ENCODE results near the gene IFNA16. TPM values are rescaled to one million over a fixed set of nuclear protein-coding genes. Genes with fewer than 3 reads are reported as not detected.
"Not testable (repeated sequence)": the region's sequence is repeated elsewhere in the genome, so short reads cannot be mapped to it uniquely, and the experiment has no call there.

The IFNA16 gene
- total RNA-seq, 1 experiment from 2014 or later: not detected

GRCh38 chr9:21228122-21228521 lies 11.0 kb upstream of the IFNA16 start, which contains the start of gene IFNA17:
Gene IFNA17, minus strand, starts transcription at chr9:21228222. Its CDS starts 49 bp downstream, at chr9:21228173.
- Histone ChIP-seq H4K20me1 (ENCODE audit: insufficient read depth) (no peaks in the 10 kb centered on the region), H3K79me2 (ENCODE audit: low read depth) (no peaks in the 10 kb centered on the region), H3K36me3 (ENCODE audit: low read depth) (no peaks in the 10 kb centered on the region), H3K9me2 (ENCODE audit: insufficient read depth) (no peaks in the 10 kb centered on the region), H3F3A (ENCODE audit: insufficient read depth, low read depth) (no peaks in the 10 kb centered on the region), H3K4me2 (no peak within 1 kb of the TSS), H3K4me3 (no peak within 1 kb of the TSS), H3K27me3 (ENCODE audit: insufficient read depth, low read depth) (no peaks in the 10 kb centered on the region), H2AFZ (no peak within 1 kb of the TSS), H3K27ac (no peak within 1 kb of the TSS), H3K9me3 (ENCODE audit: insufficient read depth, low read depth) (no peaks in the 10 kb centered on the region), H3K4me1 (replicated peaks; ENCODE audit: insufficient read depth) (no peaks in the 10 kb centered on the region)
- no TSS peak for BruUV-seq (replicated peaks)
- intact Hi-C loops (cut with micrococcal nuclease; ENCODE audit: unreplicated experiment): no loop called here
- TF ChIP-seq EZH2 (IDR thresholded peaks at IDR 0.05; ENCODE audit: low read depth) (no peak), CTCF (conservative IDR thresholded peaks at IDR 0.05) (no peak)
- ChIA-PET POLR2A (ENCODE audit: unreplicated experiment) (no interaction called here), CTCF (no interaction called here)
- DNase-seq: no peak

GRCh38 chr9:21213411-21214326 lies 3.4 kb downstream of the IFNA16 start:
- H3K4me1 ChIP-seq (replicated peaks; ENCODE audit: insufficient read depth); H3K79me2 ChIP-seq (ENCODE audit: low read depth); H3K36me3 ChIP-seq (ENCODE audit: low read depth); H3K27me3 ChIP-seq (ENCODE audit: insufficient read depth, low read depth); H4K20me1 ChIP-seq (ENCODE audit: insufficient read depth); H3K9me2 ChIP-seq (ENCODE audit: insufficient read depth); intact Hi-C loops (cut with micrococcal nuclease; ENCODE audit: unreplicated experiment); H3K4me3 ChIP-seq; H3F3A ChIP-seq (ENCODE audit: insufficient read depth, low read depth); H3K27ac ChIP-seq; H2AFZ ChIP-seq; BruUV-seq (replicated peaks); DNase-seq; POLR2A ChIA-PET (ENCODE audit: unreplicated experiment); H3K4me2 ChIP-seq; H3K9me3 ChIP-seq (ENCODE audit: insufficient read depth, low read depth): not testable (repeated sequence)
- peak; percentile 46; the same call in 1 of the 2 replicates for TF ChIP-seq CTCF (conservative IDR thresholded peaks at IDR 0.05)
- CTCF ChIA-PET: interaction anchor here (0.6 to 1.2 kb wide), 2 partner anchors 106 to 915 kb away, joined by 3 read pairs; no protein-coding TSS in a partner anchor

- H3K9me2 ChIP-seq (ENCODE audit: insufficient read depth); DNase-seq; BruUV-seq (replicated peaks); H3F3A ChIP-seq (ENCODE audit: insufficient read depth, low read depth); H3K79me2 ChIP-seq (ENCODE audit: low read depth); H3K4me2 ChIP-seq; POLR2A ChIA-PET (ENCODE audit: unreplicated experiment); H3K27me3 ChIP-seq (ENCODE audit: insufficient read depth, low read depth); H3K4me1 ChIP-seq (replicated peaks; ENCODE audit: insufficient read depth); H4K20me1 ChIP-seq (ENCODE audit: insufficient read depth); H2AFZ ChIP-seq; H3K36me3 ChIP-seq (ENCODE audit: low read depth); H3K27ac ChIP-seq; H3K9me3 ChIP-seq (ENCODE audit: insufficient read depth, low read depth); intact Hi-C loops (cut with micrococcal nuclease; ENCODE audit: unreplicated experiment); H3K4me3 ChIP-seq: not testable (repeated sequence)
- CTCF ChIA-PET: interaction anchor here (0.6 kb wide), 1 partner anchor 906 kb away, joined by 5 read pairs; no protein-coding TSS in a partner anchor
Observed at GRCh38 chr9:21212160-21212559, 5.0 kb downstream of the IFNA16 start.

GRCh38 chr9:21210782-21211181 lies 6.3 kb downstream of the IFNA16 start:
- H3K4me3 ChIP-seq; DNase-seq; H3K27ac ChIP-seq; H3K4me2 ChIP-seq; CTCF ChIA-PET; POLR2A ChIA-PET (ENCODE audit: unreplicated experiment); H3K9me2 ChIP-seq (ENCODE audit: insufficient read depth); H3K4me1 ChIP-seq (replicated peaks; ENCODE audit: insufficient read depth); H4K20me1 ChIP-seq (ENCODE audit: insufficient read depth); BruUV-seq (replicated peaks); H3F3A ChIP-seq (ENCODE audit: insufficient read depth, low read depth); H2AFZ ChIP-seq; H3K9me3 ChIP-seq (ENCODE audit: insufficient read depth, low read depth); intact Hi-C loops (cut with micrococcal nuclease; ENCODE audit: unreplicated experiment); H3K79me2 ChIP-seq (ENCODE audit: low read depth); H3K36me3 ChIP-seq (ENCODE audit: low read depth); H3K27me3 ChIP-seq (ENCODE audit: insufficient read depth, low read depth): not testable (repeated sequence)
